ENCODE measurements around the gene DNAH14. TPM values are rescaled to one million over a fixed set of nuclear protein-coding genes. Genes with fewer than 3 reads are reported as not detected.

DNAH14 gene
- total and polyA plus RNA-seq, 9 of the 15 experiments (the other 6 are each of a cell fraction or from before 2014, with no cell fraction given), result 58.4 to 142 (median 98.4) TPM

GRCh38 chr1:225437710-225438437, 508.4 kb downstream of the DNAH14 start (continued):
- no peak for TF ChIP-seq NFRKB (IDR thresholded peaks at IDR 0.05; ENCODE audit: low read depth)
- TF ChIP-seq CC2D1A (IDR thresholded peaks at IDR 0.05), result no peak
- TF ChIP-seq CTCFL (IDR thresholded peaks at IDR 0.05; ENCODE audit: borderline replicate concordance, insufficient read depth, low read depth, low read length, poor library complexity, severe bottlenecking), result peak; percentile 59
- no peak for TF ChIP-seq SP2 (IDR thresholded peaks at IDR 0.05; ENCODE audit: extremely low read depth, low read depth, low read length, poor library complexity, severe bottlenecking)
- TF ChIP-seq ZNF655 (CRISPR knock-in tag; IDR thresholded peaks at IDR 0.05), result no peak
- no peak for TF ChIP-seq ZSCAN32 (CRISPR knock-in tag; IDR thresholded peaks at IDR 0.05)
- no peak for TF ChIP-seq CBX5 (IDR thresholded peaks at IDR 0.05; ENCODE audit: borderline replicate concordance, low read depth)
- 0 out of 4 replicates have a peak, but pooled peaks of 1 of the 2 experiments have one; percentile 29 for TF ChIP-seq MAZ (CRISPR knock-in tag; conservative IDR thresholded peaks at IDR 0.05 in 1 of 2, IDR thresholded peaks at IDR 0.05 in 1 of 2)
- no peak for TF ChIP-seq RBM25 (IDR thresholded peaks at IDR 0.05; ENCODE audit: low read depth, low read length, severe bottlenecking)
- no peak for TF ChIP-seq AFF1 (IDR thresholded peaks at IDR 0.05; ENCODE audit: low read depth in 1 of 2, partially characterized antibody in 2 of 2)
- peak; percentile 45; the same call in 1 of the 2 replicates for TF ChIP-seq BHLHE40 (IDR thresholded peaks at IDR 0.05; ENCODE audit: low read length)
- TF ChIP-seq ZFP1 (CRISPR knock-in tag; IDR thresholded peaks at IDR 0.05), result no peak
- no peak for TF ChIP-seq ZNF124 (CRISPR knock-in tag; IDR thresholded peaks at IDR 0.05)
- TF ChIP-seq CTCF (IDR thresholded peaks at IDR 0.05 in 2 of 3, conservative IDR thresholded peaks at IDR 0.05 in 1 of 3; ENCODE audit: insufficient read depth in 2 of 3, low read depth in 1 of 3, low read length in 3 of 3), result peak; percentile 62 to 66 (median 62)
- TF ChIP-seq SMC3 (conservative IDR thresholded peaks at IDR 0.05; ENCODE audit: insufficient read depth, low read depth, low read length), result no peak

Data from K562 (cell line).